NK-92 (cell line): Measurements from ENCODE around the gene MRPL19.

Experiments
- DNase-seq: peaks from one replicate; lab custom pipeline; 2025; ENCODE audit not compliant: unreplicated experiment; lab: John Stamatoyannopoulos, UW

Gene MRPL19

GRCh38 chr2:75728614-75729419 lies 82.2 kb downstream of the MRPL19 start:
- no peak for DNase-seq

GRCh38 chr2:75729861-75730260 lies 83.3 kb downstream of the MRPL19 start:
- DNase-seq: no peak

GRCh38 chr2:75736276-75736675 lies 89.7 kb downstream of the MRPL19 start:
- DNase-seq: no peak

GRCh38 chr2:75737961-75738360 lies 91.4 kb downstream of the MRPL19 start:
- DNase-seq: no peak
